PC-9 (cell line): Measurements from ENCODE around the gene MRPL54. TPM values are rescaled to one million over a fixed set of nuclear protein-coding genes. Genes with fewer than 3 reads are reported as not detected.

Experiments used
- BruUV-seq: library from RNA; stranded (reverse); fragments of 400-500 nt; replicated peaks from 2 replicates; lab custom pipeline; 2021; lab: Mats Ljungman, UMichigan
- CTCF ChIA-PET: fragments of 300-600 bp; sonication (Branson Sonifier 250); formaldehyde crosslinking; loops from one replicate; lab custom pipeline; 2022; ENCODE audit warnings: antibody characterized with exemption; lab: Charles Lee
- POLR2A ChIA-PET: fragments of 300-600 bp; sonication (Branson Sonifier 250); formaldehyde crosslinking; loops from one replicate; lab custom pipeline; 2022; ENCODE audit warnings: antibody characterized with exemption; ENCODE audit not compliant: unreplicated experiment; lab: Charles Lee
- DNase-seq, 2 experiments: peaks; one replicate each; pipeline versions ENCODE4 v3.0.0 to v3.0.0-alpha.2; 2015 to 2022; ENCODE audit warnings: mixed read lengths in 1 of 2
- H2AFZ ChIP-seq: fragments of 200-600 bp; sonication (generic); 2 replicates; pipeline ENCODE4 v1.8.1; 2017; ENCODE audit warnings: antibody characterized with exemption
- H3F3A ChIP-seq: fragments of 200-600 bp; sonication (generic); 2 replicates; pipeline ENCODE4 v1.8.1; 2017; ENCODE audit warnings: antibody characterized with exemption, mild to moderate bottlenecking, low read depth; ENCODE audit not compliant: insufficient read depth
- H3K27ac ChIP-seq: fragments of 200-600 bp; sonication (generic); 2 replicates; pipeline ENCODE4 v1.6.1; 2016; ENCODE audit warnings: mixed run types
- H3K27me3 ChIP-seq: fragments of 200-600 bp; sonication (generic); 2 replicates; pipeline ENCODE4 v1.6.1; 2016; ENCODE audit warnings: low read depth, mixed run types; ENCODE audit not compliant: insufficient read depth
- H3K36me3 ChIP-seq: fragments of 200-600 bp; sonication (generic); 2 replicates; pipeline ENCODE4 v1.6.1; 2016; ENCODE audit warnings: low read depth, mixed run types
- H3K4me1 ChIP-seq: fragments of 200-600 bp; sonication (generic); replicated peaks from 2 replicates; pipeline ENCODE4 v1.6.1; 2016; ENCODE audit warnings: mixed run types; ENCODE audit not compliant: insufficient read depth
- H3K4me2 ChIP-seq: fragments of 200-600 bp; sonication (generic); 2 replicates; pipeline ENCODE4 v1.6.1; 2017; ENCODE audit warnings: mixed run types
- H3K4me3 ChIP-seq: fragments of 200-600 bp; sonication (generic); 2 replicates; pipeline ENCODE4 v1.6.1; 2016; ENCODE audit warnings: mixed run types
- H3K79me2 ChIP-seq: fragments of 200-600 bp; sonication (generic); 2 replicates; pipeline ENCODE4 v1.6.1; 2017; ENCODE audit warnings: low read depth, mixed run types
- H3K9me2 ChIP-seq: fragments of 200-600 bp; sonication (generic); 2 replicates; pipeline ENCODE4 v1.8.1; 2017; ENCODE audit warnings: mild to moderate bottlenecking; ENCODE audit not compliant: insufficient read depth
- H3K9me3 ChIP-seq: fragments of 200-600 bp; sonication (generic); 2 replicates; pipeline ENCODE4 v1.8.1; 2016; ENCODE audit warnings: low read depth; ENCODE audit not compliant: insufficient read depth
- H4K20me1 ChIP-seq: fragments of 200-600 bp; sonication (generic); 2 replicates; pipeline ENCODE4 v1.8.1; 2017; ENCODE audit not compliant: insufficient read depth
- CTCF ChIP-seq: fragments of 200-600 bp; sonication (generic); conservative IDR thresholded peaks from 2 replicates; pipeline ENCODE4 v1.6.1; 2017; ENCODE audit warnings: mixed run types, antibody characterized with exemption, mild to moderate bottlenecking, moderate library complexity
- EZH2 ChIP-seq: fragments of 200-600 bp; sonication (generic); IDR thresholded peaks from 2 replicates; pipeline ENCODE4 v1.8.0; 2017; ENCODE audit warnings: antibody characterized with exemption, low read depth
- intact Hi-C: fragments of 100-400 bp; cut with micrococcal nuclease; formaldehyde crosslinking; loops from one replicate; pipeline ENCODE4 v1.10.0; 2022; ENCODE audit not compliant: unreplicated experiment
- total RNA-seq: library from RNA; stranded (reverse); gene quantifications from 2 replicates; pipeline ENCODE4 v1.2.3, GENCODE V29; 2021

Gene MRPL54
- total RNA-seq, 1 experiment from 2014 or later: 31.6 TPM

- Histone ChIP-seq H3K4me1 (no peaks in the 10 kb centered on the region), H3K36me3 (no peaks in the 10 kb centered on the region), H3F3A (no peaks in the 10 kb centered on the region), H3K27me3 (no peaks in the 10 kb centered on the region), H3K9me3 (no peaks in the 10 kb centered on the region), H3K79me2 (no peaks in the 10 kb centered on the region), H3K27ac (no peak overlapping the region), H3K4me3 (no peak overlapping the region), H2AFZ (no peak overlapping the region), H4K20me1 (no peaks in the 10 kb centered on the region), H3K4me2 (no peak overlapping the region), H3K9me2 (no peaks in the 10 kb centered on the region)
- ChIA-PET CTCF (no interaction called here), POLR2A (no interaction called here)
- no peak for DNase-seq
- intact Hi-C loops: no loop called here
- no peak for TF ChIP-seq EZH2
- no peak for TF ChIP-seq CTCF
- BruUV-seq: no TSS peak
Observed at GRCh38 chr19:3775374-3775711, 12.9 kb downstream of the MRPL54 start.

DNA sequence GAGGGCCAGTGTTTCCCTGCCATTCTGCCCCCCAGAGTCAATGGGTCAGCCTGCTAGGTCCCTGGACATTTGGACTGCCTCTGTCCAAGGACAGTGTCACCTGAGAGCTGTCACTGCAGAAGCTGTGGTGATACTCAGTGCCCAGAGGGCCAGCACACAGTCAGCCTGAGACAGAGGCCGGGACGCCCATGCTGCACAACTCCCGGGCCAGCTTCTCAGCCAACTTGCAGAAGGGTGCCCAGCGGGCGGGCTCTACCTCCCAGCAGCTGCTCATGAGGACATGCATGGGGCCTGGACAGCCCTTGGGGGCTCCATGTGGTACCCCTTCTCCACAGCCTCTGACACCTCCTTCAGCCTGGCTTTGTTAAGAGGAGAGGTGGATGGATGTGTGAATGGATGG lies 13.3 kb downstream of the MRPL54 start:
- Histone ChIP-seq H3K4me2 (no peak overlapping the region), H3K27me3 (no peaks in the 10 kb centered on the region), H3K27ac (no peak overlapping the region), H3K4me1 (no peaks in the 10 kb centered on the region), H3K9me3 (no peaks in the 10 kb centered on the region), H3K9me2 (no peaks in the 10 kb centered on the region), H4K20me1 (no peaks in the 10 kb centered on the region), H3F3A (no peaks in the 10 kb centered on the region), H3K36me3 (no peaks in the 10 kb centered on the region), H3K4me3 (no peak overlapping the region), H3K79me2 (no peaks in the 10 kb centered on the region), H2AFZ (no peak overlapping the region)
- BruUV-seq: no TSS peak
- ChIA-PET CTCF (no interaction called here), POLR2A (no interaction called here)
- DNase-seq: no peak
- TF ChIP-seq CTCF (no peak), EZH2 (no peak)
- intact Hi-C loops: no loop called here

DNA sequence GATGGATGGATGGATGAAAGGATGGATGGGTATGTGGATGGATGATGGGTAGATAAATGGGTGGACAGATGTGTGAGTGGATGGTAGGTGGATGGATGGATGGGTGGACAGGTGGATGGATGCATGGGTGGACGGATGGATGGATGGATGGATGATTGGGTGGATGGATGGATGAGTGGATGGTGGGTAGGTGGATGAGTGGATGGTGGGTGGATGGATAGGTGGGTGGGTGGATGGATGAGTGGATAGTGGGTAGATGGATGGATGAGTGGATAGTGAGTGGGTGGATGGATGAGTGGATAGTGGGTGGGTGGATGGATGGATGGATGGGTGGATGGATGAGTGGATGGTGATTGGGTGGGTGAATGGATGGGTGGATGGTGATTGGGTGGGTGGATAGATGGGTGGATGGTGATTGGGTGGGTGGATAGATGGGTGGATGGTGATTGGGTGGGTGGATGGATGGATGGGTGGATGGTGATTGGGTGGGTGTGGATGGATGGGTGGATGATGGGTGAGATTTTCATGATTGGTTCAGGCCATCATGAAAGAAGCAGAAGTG lies 14.1 kb downstream of the MRPL54 start:
- no TSS peak for BruUV-seq
- ChIA-PET CTCF (no interaction called here), POLR2A (no interaction called here)
- no peak for TF ChIP-seq EZH2
- TF ChIP-seq CTCF: no peak
- no peak for DNase-seq
- no peak overlapping the region for H3K4me3 ChIP-seq
- H3K4me2 ChIP-seq: no peak overlapping the region
- H4K20me1 ChIP-seq: no peaks in the 10 kb centered on the region
- no peaks in the 10 kb centered on the region for H3K79me2 ChIP-seq
- no peaks in the 10 kb centered on the region for H3K27me3 ChIP-seq
- H3K36me3 ChIP-seq: no peaks in the 10 kb centered on the region
- no peaks in the 10 kb centered on the region for H3K4me1 ChIP-seq
- no peak overlapping the region for H2AFZ ChIP-seq
- H3F3A ChIP-seq: no peaks in the 10 kb centered on the region
- H3K9me3 ChIP-seq: no peaks in the 10 kb centered on the region
- H3K9me2 ChIP-seq: no peaks in the 10 kb centered on the region
- H3K27ac ChIP-seq: no peak overlapping the region
- intact Hi-C loops: no loop called here
